K562 (cell line): ENCODE measurements around the gene MRPL28. TPM values are rescaled to one million over a fixed set of nuclear protein-coding genes. Genes with fewer than 3 reads are reported as not detected.

Experiments
- GABPB1 ChIP-seq: sonication (generic); formaldehyde crosslinking; IDR thresholded peaks from 2 replicates; pipeline ENCODE4 v1.8.0; 2022; ENCODE audit warnings: mild to moderate bottlenecking, missing genetic modification reagents
- HNRNPL ChIP-seq: fragments of 200-400 bp; formaldehyde crosslinking; IDR thresholded peaks from 2 replicates; pipeline ENCODE4 v1.6.1; 2017; ENCODE audit warnings: low read depth, mild to moderate bottlenecking, low read length
- HNRNPLL ChIP-seq: fragments of 200-400 bp; formaldehyde crosslinking; IDR thresholded peaks from 2 replicates; pipeline ENCODE4 v1.6.1; 2017; ENCODE audit warnings: low read length, low read depth, mild to moderate bottlenecking; ENCODE audit not compliant: poor library complexity, severe bottlenecking
- MEIS2 ChIP-seq: fragments of 450-650 bp; IDR thresholded peaks from 2 replicates; pipeline ENCODE4 v1.6.1; 2014; ENCODE audit warnings: mild to moderate bottlenecking; ENCODE audit not compliant: partially characterized antibody
- NR4A1 ChIP-seq, 2 experiments: fragments of 250-450 bp in 1 of 2; fragments of 450-650 bp in 1 of 2; sonication (Bioruptor Pico) in 1 of 2; IDR thresholded peaks; 2 replicates each; pipeline versions ENCODE4 v1.4.0 to v1.6.1; 2016 to 2020; ENCODE audit warnings: mild to moderate bottlenecking in 2 of 2, missing compliant biosample characterization in 1 of 2, missing genetic modification characterization in 1 of 2, moderate library complexity in 1 of 2
- RBM14 ChIP-seq: fragments of 200-400 bp; formaldehyde crosslinking; IDR thresholded peaks from 2 replicates; pipeline ENCODE4 v1.6.1; 2018; ENCODE audit warnings: low read depth, mild to moderate bottlenecking, low read length, moderate library complexity, borderline replicate concordance; ENCODE audit not compliant: insufficient read depth
- SMARCB1 ChIP-seq: IDR thresholded peaks from 2 replicates; pipeline ENCODE4 v1.6.1; 2011; ENCODE audit warnings: improper control_type of control experiment, low read depth; ENCODE audit not compliant: insufficient read length
- TBP ChIP-seq: optimal IDR thresholded peaks from 2 replicates; pipeline ENCODE3; 2011; ENCODE audit warnings: low read depth, low read length, improper control_type of control experiment
- TCF3 ChIP-seq: sonication (generic); formaldehyde crosslinking; IDR thresholded peaks from 2 replicates; pipeline ENCODE4 v1.4.0; 2020; ENCODE audit warnings: mild to moderate bottlenecking, missing genetic modification reagents
- TEAD2 ChIP-seq: fragments of 450-650 bp; IDR thresholded peaks from 2 replicates; pipeline ENCODE4 v1.6.1; 2016; ENCODE audit warnings: missing genetic modification characterization, control low read depth, missing compliant biosample characterization
- ZNF444 ChIP-seq: fragments of 250-450 bp; sonication (Bioruptor Pico); IDR thresholded peaks from 2 replicates; pipeline ENCODE4 v1.4.0; 2020; ENCODE audit warnings: mild to moderate bottlenecking, moderate library complexity
- polyA plus RNA-seq, 8 experiments: library from polyadenylated mRNA; depleted of rRNA in 4 of 8; stranded (reverse) in 5 of 8; unstranded in 3 of 8; fragments of >200 nt; fragmentation: Nextera tagmentation in 2 of 8; fragmentation: Illumina TruSeq in 1 of 8; extraction: Ambion mirVana in 2 of 8; extraction: Trizol in 1 of 8; gene quantifications; 2 replicates each; pipeline versions ENCODE4 v1.2.1 to v1.2.3, GENCODE V29; 2011 to 2014; ENCODE audit warnings: inconsistent platforms in 1 of 8, missing spikeins in 1 of 8
- total RNA-seq, 7 experiments: library from RNA; depleted of rRNA in 6 of 7; stranded (reverse); fragments of >200 nt in 6 of 7; fragmentation: Illumina TruSeq in 2 of 7; extraction: Trizol in 2 of 7; gene quantifications; 2 replicates each; pipeline versions ENCODE4 v1.2.1 to v1.2.3, GENCODE V29; 2011 to 2021; ENCODE audit warnings: low replicate concordance in 1 of 7
- TF ChIP-seq, protein P1 (sequence below): fragments of 450-650 bp; IDR thresholded peaks from 2 replicates; pipeline ENCODE4 v1.7.1; 2018; ENCODE audit warnings: mild to moderate bottlenecking, low read depth; ENCODE audit not compliant: partially characterized antibody
- TF ChIP-seq, protein P2 (sequence below): fragments of 250-450 bp; sonication (Bioruptor Pico); IDR thresholded peaks from 2 replicates; pipeline ENCODE4 v1.8.0; 2022; ENCODE audit warnings: moderate library complexity, mild to moderate bottlenecking, inconsistent platforms
- TF ChIP-seq, protein P3 (sequence below): conservative IDR thresholded peaks from 2 replicates; pipeline ENCODE4 v1.6.1; 2011; ENCODE audit warnings: low read depth, mild to moderate bottlenecking, low read length; ENCODE audit not compliant: control insufficient read depth
- TF ChIP-seq, protein P4 (sequence below): sonication (generic); formaldehyde crosslinking; IDR thresholded peaks from 2 replicates; pipeline ENCODE4 v1.8.0; 2022; ENCODE audit warnings: missing genetic modification reagents, mild to moderate bottlenecking, borderline replicate concordance
- TF ChIP-seq, protein P5 (sequence below): fragments of 450-650 bp; IDR thresholded peaks from 2 replicates; pipeline ENCODE4 v1.6.1; 2016
- TF ChIP-seq, protein P6 (sequence below): fragments of 250-450 bp; sonication (Bioruptor Pico); IDR thresholded peaks from 2 replicates; pipeline ENCODE4 v1.9.0; 2021; ENCODE audit warnings: mild to moderate bottlenecking

MRPL28 gene
- total and polyA plus RNA-seq, 9 of the 15 experiments (the other 6 are each of a cell fraction or from before 2014, with no cell fraction given) = 2.5 to 323 (median 175) TPM

DNA sequence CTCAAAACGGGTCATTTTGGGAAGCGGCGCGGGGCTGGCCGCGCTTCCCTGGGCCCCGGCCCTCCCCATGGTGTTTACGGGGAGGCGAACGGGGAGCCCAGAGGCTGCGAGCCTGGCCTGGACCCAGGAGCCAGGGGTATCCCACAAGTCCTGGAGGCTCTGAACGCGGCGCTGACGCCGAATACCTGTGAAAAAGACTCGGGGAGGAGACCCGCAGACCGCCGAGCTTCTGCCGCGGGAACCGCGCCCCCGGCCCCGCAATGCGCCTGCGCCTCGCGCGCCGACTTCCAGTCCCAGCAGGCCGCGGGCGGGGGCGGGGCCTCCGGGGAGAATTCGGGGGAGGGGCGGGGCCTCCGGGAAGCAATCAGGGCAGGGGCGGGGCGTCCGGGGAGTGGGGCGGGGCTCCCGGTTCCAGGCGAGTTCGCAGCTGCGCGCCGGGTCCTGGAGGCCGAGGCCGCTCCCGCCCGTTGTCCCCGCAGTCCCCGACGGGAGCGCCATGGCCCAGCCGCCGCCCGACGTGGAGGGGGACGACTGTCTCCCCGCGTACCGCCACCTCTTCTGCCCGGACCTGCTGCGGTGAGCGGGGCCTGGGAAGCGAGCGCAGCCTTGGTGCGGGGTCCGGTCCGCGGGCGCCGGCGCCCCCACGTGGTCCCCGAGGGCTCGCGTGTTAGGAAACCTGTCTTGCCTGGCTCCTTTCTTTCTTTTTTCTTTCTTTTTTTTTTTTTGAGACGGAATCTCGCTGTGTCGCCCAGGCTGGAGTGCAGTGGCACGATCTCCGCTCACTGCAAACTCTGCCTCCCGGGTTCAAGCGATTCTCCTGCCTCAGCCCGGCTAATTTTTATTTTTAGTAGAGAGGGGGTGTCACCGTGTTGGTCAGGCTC is 31.4 kb upstream of the MRPL28 start, which contains the start of gene DECR2 (continued):
- TF ChIP-seq, protein P1, sequence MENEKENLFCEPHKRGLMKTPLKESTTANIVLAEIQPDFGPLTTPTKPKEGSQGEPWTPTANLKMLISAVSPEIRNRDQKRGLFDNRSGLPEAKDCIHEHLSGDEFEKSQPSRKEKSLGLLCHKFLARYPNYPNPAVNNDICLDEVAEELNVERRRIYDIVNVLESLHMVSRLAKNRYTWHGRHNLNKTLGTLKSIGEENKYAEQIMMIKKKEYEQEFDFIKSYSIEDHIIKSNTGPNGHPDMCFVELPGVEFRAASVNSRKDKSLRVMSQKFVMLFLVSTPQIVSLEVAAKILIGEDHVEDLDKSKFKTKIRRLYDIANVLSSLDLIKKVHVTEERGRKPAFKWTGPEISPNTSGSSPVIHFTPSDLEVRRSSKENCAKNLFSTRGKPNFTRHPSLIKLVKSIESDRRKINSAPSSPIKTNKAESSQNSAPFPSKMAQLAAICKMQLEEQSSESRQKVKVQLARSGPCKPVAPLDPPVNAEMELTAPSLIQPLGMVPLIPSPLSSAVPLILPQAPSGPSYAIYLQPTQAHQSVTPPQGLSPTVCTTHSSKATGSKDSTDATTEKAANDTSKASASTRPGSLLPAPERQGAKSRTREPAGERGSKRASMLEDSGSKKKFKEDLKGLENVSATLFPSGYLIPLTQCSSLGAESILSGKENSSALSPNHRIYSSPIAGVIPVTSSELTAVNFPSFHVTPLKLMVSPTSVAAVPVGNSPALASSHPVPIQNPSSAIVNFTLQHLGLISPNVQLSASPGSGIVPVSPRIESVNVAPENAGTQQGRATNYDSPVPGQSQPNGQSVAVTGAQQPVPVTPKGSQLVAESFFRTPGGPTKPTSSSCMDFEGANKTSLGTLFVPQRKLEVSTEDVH = peak; percentile 62
- TF ChIP-seq ZNF444 (CRISPR knock-in tag) (no peak; the same call in 1 of the 2 replicates), RBM14 (no peak), GABPB1 (CRISPR knock-in tag) (peak; percentile 41; the same call in 1 of the 2 replicates), MEIS2 (peak; percentile 19), TEAD2 (tag) (no peak), TBP (peak; percentile 63), NR4A1 (CRISPR knock-in tag; IDR thresholded peaks at IDR 0.05) (no peak), NR4A1 (tag; IDR thresholded peaks at IDR 0.05) (no peak), HNRNPLL (peak; percentile 56), TCF3 (CRISPR knock-in tag) (no peak; the same call in 1 of the 2 replicates), SMARCB1 (no peak), HNRNPL (peak; percentile 27; the same call in 1 of the 2 replicates)
- TF ChIP-seq, protein P2, sequence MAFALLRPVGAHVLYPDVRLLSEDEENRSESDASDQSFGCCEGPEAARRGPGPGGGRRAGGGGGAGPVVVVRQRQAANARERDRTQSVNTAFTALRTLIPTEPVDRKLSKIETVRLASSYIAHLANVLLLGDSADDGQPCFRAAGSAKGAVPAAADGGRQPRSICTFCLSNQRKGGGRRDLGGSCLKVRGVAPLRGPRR (CRISPR knock-in tag) = no peak
- TF ChIP-seq, protein P3, sequence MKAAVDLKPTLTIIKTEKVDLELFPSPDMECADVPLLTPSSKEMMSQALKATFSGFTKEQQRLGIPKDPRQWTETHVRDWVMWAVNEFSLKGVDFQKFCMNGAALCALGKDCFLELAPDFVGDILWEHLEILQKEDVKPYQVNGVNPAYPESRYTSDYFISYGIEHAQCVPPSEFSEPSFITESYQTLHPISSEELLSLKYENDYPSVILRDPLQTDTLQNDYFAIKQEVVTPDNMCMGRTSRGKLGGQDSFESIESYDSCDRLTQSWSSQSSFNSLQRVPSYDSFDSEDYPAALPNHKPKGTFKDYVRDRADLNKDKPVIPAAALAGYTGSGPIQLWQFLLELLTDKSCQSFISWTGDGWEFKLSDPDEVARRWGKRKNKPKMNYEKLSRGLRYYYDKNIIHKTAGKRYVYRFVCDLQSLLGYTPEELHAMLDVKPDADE = peak; percentile 43; the same call in 1 of the 2 replicates
- TF ChIP-seq, protein P4, sequence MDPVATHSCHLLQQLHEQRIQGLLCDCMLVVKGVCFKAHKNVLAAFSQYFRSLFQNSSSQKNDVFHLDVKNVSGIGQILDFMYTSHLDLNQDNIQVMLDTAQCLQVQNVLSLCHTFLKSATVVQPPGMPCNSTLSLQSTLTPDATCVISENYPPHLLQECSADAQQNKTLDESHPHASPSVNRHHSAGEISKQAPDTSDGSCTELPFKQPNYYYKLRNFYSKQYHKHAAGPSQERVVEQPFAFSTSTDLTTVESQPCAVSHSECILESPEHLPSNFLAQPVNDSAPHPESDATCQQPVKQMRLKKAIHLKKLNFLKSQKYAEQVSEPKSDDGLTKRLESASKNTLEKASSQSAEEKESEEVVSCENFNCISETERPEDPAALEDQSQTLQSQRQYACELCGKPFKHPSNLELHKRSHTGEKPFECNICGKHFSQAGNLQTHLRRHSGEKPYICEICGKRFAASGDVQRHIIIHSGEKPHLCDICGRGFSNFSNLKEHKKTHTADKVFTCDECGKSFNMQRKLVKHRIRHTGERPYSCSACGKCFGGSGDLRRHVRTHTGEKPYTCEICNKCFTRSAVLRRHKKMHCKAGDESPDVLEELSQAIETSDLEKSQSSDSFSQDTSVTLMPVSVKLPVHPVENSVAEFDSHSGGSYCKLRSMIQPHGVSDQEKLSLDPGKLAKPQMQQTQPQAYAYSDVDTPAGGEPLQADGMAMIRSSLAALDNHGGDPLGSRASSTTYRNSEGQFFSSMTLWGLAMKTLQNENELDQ = no peak
- TF ChIP-seq, protein P5, sequence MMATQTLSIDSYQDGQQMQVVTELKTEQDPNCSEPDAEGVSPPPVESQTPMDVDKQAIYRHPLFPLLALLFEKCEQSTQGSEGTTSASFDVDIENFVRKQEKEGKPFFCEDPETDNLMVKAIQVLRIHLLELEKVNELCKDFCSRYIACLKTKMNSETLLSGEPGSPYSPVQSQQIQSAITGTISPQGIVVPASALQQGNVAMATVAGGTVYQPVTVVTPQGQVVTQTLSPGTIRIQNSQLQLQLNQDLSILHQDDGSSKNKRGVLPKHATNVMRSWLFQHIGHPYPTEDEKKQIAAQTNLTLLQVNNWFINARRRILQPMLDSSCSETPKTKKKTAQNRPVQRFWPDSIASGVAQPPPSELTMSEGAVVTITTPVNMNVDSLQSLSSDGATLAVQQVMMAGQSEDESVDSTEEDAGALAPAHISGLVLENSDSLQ = no peak
- TF ChIP-seq, protein P6, sequence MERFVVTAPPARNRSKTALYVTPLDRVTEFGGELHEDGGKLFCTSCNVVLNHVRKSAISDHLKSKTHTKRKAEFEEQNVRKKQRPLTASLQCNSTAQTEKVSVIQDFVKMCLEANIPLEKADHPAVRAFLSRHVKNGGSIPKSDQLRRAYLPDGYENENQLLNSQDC (CRISPR knock-in tag) = 0 out of 2 replicates have a peak, but pooled peaks have one; percentile 24
